GM12891 (cell line): ENCODE data around the gene PRKCD.

Experiments used
- PAX5 ChIP-seq: IDR thresholded peaks from 2 replicates; pipeline ENCODE4 v1.6.1; 2011; ENCODE audit warnings: low read length, moderate library complexity, mild to moderate bottlenecking; ENCODE audit not compliant: insufficient read depth, severe bottlenecking
- POLR2A ChIP-seq: IDR thresholded peaks from 2 replicates; pipeline ENCODE4 v1.6.1; 2011; ENCODE audit warnings: low read depth, low read length, control low read depth
- POLR2AphosphoS5 ChIP-seq: IDR thresholded peaks from 2 replicates; pipeline ENCODE4 v1.6.1; 2011; ENCODE audit warnings: low read depth, low read length, control low read depth
- POU2F2 ChIP-seq: IDR thresholded peaks from 2 replicates; pipeline ENCODE4 v1.6.1; 2011; ENCODE audit warnings: low read depth, mild to moderate bottlenecking, control low read depth, low read length, moderate library complexity
- SPI1 ChIP-seq: IDR thresholded peaks from 2 replicates; pipeline ENCODE4 v1.6.1; 2011; ENCODE audit warnings: low read depth, low read length, control low read depth
- TAF1 ChIP-seq: IDR thresholded peaks from 2 replicates; pipeline ENCODE4 v1.6.1; 2011; ENCODE audit warnings: low read depth, low read length, control low read depth

- TF ChIP-seq POLR2AphosphoS5 (0 out of 2 replicates have a peak, but pooled peaks have one; percentile 15), POLR2A (no peak), SPI1 (no peak), TAF1 (no peak), PAX5 (no peak), POU2F2 (no peak)
Observed at GRCh38 chr3:53179580-53179979, 18.6 kb downstream of the PRKCD start.
